NCI-H69 (cell line): Measurements from ENCODE around the gene BORCS5.
A peak's percentile ranks its signal among the peaks of the same experiment; 100 is the strongest.
"Not testable (repeated sequence)": the region's sequence is repeated elsewhere in the genome, so short reads cannot be mapped to it uniquely, and the experiment has no call there.

ENCODE experiments used
- DNase-seq: peaks from one replicate; lab custom pipeline; 2025; lab: John Stamatoyannopoulos, UW

The BORCS5 gene

DNA sequence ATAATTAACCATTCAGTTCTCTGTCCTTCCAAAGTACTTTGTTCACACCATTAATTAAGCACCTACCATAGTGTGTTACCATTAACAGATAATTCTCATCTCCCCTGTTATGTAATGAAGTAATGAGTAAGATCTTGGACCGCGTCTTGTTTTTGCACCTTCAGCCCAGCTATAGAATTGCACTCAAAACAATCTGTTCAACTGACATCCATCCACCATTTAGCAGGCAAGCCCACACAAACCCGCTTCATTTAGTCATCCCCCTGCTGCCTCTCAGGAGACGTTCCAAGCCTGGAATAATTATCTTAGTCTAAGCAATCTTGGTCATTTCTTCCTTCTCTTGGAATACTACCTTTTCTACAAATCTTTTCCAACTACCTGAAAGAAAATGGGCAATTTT lies 131.4 kb downstream of the BORCS5 start:
- no peak for DNase-seq

- no peak for DNase-seq
These were observed 132.1 kb downstream of the BORCS5 start for GRCh38 chr12:12488823-12489550.

- DNase-seq = no peak
These were observed 134.7 kb downstream of the BORCS5 start for GRCh38 chr12:12491606-12492005.

DNA sequence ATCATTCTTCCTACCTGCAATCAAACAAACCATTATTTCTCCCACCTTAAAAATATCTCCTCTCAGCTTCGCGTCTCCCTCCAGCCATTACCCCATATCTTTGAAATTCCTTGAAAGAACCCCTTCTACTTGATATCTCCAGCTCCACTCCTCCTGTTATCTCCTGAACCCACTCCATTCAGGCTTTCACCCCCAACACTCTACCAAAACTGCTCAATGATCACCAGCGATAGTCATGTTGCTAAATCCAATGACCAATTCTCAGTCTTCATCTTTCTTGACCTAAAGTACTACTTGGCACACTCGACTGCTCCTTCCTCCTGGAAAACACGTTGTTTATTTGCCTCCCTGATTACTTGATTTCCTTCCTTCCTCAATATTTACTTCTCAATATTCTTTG lies 135.7 kb downstream of the BORCS5 start:
- DNase-seq = no peak

DNA sequence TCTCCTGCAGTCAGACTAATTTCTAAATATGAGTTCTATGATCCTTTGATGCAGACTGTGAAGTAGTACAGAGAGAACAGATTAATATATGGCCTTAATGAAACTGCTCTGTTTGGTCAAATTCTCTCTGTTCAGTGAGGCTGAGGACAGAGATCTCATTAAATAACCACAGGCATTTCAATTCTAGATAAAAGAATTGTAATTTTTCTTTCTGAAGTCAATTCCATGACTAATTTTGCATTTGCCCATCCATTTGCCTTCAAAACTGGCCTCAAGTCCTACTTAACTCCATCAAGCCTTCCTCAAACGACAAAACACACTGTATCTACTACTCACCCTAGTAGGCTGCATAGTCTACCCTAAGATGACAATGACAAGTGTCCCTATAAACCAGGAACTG lies 138.7 kb downstream of the BORCS5 start:
- DNase-seq = no peak

DNA sequence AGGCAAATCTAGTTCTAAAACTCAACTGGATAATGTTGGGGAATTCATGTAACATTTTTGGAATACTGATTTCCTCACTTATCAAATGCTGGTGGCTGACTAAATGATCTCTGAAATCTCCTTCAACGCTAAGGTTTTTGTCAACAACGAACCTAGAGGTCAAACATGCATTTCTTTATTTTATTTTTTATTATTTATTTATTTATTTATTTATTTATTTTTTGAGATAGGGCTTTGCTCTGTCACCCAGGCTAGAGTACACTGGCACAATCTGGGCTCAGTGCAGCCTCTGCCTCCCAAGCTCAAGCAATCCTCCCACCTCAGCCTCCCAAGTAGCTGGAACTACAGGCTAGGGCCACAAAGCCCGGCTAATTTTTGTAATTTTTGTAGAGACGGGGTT lies 141.3 kb downstream of the BORCS5 start:
- DNase-seq = no peak

GRCh38 chr12:12499909-12500604 lies 143.2 kb downstream of the BORCS5 start:
- DNase-seq = no peak

DNA sequence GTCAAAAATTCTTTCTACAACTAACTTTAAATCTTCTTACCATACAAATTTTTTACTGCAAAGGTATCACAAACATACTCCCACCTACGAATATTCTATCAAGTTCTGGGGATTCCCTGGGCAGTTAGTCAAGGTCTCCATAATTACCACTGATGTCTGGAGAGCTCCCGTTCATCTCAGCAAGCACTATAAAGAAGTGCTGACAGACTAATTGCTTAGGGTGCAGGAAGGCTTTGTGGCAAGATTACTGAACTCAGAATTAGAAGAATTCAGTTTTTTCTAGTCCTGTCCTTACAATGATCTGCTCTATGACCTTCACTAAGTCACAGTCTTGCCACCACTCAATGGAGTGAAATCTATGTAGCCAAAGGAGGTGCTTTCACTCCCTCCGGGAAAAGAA lies 144.2 kb downstream of the BORCS5 start:
- no peak for DNase-seq

GRCh38 chr12:12502130-12502814 lies 145.4 kb downstream of the BORCS5 start:
- not testable (repeated sequence) for DNase-seq

DNA sequence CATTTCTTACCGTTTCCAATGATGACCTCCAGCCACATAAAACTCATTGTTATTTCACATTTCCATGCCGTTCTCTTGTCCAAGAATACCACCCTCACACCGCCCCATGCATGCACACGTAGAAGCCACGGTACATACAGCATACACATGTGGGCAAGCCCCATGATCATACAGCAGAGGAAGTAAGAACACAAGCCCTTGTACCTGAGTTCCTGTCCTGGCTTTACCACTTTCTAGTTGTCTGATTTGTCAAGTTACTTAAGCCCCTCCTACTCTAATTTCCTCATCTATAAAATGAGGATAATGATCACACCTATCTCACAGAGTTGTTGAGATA lies 145.9 kb downstream of the BORCS5 start:
- DNase-seq = no peak

GRCh38 chr12:12503384-12504078 lies 146.7 kb downstream of the BORCS5 start:
- no peak for DNase-seq

DNA sequence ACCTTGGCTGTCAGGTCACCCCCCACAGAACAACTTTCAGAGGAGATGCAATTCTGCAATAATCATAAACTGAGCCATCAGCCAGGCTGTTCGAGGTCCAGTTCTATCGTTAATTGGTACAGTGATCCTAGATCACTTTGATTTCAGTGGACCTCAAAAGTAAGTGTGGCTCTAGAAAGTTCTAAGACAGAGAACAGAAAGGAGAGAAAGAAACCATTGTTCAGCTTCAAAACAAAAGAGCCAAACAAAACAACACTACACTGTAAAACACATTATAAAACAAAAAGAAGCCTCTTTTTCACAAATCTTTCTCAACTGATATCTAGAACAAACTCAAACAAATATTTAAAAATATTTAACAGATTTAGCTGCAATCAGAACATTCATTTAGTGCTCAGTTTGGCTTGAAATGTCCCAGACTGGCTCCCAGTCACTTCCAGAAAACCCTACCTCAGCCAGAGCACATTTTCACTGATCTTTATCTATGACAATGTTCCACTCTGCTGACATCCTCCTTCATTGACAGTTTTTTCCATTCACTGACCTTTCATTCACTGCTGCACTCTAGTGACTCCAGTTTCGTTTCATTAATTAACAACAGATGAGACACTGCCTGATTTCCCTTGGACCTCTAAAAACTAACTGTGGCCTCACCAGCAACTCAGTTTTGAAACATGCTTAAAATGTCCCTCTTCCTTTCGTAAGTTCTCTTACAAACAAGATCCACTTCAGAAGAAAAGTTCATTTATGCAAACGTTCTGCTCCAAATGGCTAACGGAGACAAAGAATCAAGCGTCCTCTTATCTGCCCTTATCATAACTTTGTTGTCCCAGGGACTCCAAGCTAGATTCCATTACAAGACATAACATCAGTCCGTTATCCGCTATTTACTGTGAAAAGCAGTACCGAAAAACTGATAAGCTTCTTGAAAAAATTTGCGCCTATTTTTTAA lies 148.9 kb downstream of the BORCS5 start:
- DNase-seq = no peak

DNA sequence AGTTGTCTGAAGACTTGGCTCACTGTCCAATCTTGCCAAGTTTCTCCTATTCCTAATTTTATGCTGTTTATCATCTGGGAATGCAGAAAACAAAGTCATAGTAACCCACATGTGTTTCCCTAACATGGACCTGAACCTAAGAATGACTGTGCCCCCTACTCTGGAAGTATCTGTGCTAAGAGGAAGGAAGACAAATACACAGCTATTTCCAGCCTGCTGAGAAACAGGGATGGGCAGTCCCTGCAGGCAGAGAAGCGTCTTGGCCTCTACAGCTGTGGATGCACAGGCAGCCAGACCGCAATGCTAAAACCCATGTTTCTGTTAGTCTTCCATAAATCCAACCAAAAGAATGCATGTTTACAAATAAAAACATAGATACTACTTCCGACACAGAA lies 149.6 kb downstream of the BORCS5 start:
- DNase-seq = no peak

DNA sequence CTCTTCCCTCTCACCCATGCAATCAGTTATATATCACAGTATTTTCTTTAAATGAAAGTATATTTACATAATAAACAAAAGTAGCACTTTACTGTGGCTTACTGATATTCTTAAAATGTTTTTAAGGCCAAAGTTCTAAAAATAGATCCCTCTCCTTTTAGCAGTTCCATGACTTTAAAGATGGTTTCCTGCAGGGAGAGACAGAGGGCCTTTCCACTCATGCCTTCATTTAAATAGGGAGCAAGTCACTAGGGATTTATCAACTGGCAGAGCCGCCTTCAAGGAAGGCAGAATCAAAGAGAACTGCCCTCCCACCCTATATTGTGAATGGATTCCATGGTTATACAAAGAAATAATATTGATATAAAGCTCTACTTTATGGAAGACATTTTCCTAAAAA lies 150.2 kb downstream of the BORCS5 start:
- peak; percentile 33 for DNase-seq

GRCh38 chr12:12508612-12509011 lies 151.7 kb downstream of the BORCS5 start:
- no peak for DNase-seq

- DNase-seq = no peak
These were observed 153.3 kb downstream of the BORCS5 start for GRCh38 chr12:12510141-12510540.

GRCh38 chr12:12510551-12510950 lies 153.7 kb downstream of the BORCS5 start:
- no peak for DNase-seq

DNA sequence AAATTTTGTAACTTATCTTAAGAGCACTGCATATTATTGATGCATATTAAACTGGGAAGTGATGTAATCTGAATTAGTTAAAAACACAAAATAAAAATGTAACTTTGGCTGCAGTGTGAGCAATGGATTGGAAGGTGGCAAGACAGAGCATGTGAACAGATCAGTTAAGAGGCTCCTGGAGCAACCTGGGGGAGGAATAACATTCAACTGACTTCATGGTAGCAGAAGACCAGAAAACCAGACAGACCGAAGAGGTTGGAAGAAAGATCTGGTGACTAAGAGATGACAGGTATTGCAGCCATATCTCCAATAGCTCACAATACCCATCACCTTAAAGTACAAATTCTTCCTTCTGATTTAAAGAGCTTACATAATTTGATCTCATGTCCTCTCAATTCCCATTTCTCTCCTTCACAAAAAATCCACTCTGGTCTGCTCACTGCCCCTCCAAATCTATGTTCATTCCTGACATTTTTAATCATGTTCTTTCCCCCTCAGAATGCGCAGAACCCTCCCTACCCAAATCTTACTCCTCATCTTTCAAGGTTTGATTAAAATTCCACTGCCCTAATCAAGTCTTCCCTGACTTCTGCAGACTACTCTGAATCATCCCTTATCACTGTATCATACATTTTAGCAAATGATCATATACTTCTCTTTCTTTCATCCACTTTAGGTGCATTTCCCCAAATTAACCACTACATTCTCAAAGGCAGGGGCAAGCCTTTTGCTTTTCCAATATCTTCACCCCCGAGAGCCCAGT lies 154.3 kb downstream of the BORCS5 start:
- DNase-seq = no peak

- DNase-seq = no peak
These were observed 155.2 kb downstream of the BORCS5 start for GRCh38 chr12:12511895-12512711.
